GM21390 (cell line): Measurements from ENCODE around the gene SLC44A2.
"Not testable (repeated sequence)": the region's sequence is repeated elsewhere in the genome, so short reads cannot be mapped to it uniquely, and the experiment has no call there.

Source experiments
- ATAC-seq: cut with Tn5 transposase; IDR thresholded peaks from one replicate; pipeline ENCODE4 v1.9.1; 2021; ENCODE audit not compliant: unreplicated experiment

SLC44A2 gene

DNA sequence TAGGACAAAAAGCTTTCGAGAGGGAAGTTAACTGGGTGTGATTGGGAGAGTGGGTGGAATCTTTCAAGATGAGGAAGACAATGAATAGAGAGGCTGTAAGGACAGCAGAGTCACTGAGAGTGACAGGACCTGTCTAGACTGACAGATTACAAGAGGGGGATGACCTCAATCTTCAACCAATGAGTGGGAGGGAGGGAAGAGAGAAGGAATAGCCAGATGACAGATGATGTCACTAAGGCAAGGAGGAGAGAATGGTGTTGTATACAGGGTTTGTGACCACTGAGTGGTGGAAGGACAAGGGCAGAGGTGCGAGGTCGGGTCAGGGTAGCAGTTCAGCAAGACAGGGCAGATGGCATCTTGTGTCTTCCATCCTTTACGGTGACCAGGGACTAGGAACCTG lies 23.0 kb downstream of the SLC44A2 start:
- no peak for ATAC-seq

DNA sequence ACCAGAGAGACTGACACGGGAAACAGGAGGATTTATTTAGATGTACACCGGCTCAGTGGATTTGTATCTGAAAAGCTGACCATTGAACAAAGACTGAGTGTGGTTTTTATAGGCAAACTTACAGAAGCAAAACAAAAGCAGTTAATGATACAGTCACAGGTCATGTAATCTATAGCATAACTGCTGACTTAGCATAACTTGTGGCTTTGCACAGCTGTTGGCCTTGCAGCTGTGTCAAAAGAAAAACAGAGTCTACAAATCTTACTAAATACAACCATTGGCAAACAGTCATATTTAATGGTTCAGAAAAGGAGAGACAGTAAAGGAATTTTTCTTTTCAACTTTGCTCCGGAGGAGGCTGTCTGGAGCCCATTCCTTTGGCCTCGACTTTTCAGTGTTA lies 26.5 kb downstream of the SLC44A2 start:
- no peak for ATAC-seq

DNA sequence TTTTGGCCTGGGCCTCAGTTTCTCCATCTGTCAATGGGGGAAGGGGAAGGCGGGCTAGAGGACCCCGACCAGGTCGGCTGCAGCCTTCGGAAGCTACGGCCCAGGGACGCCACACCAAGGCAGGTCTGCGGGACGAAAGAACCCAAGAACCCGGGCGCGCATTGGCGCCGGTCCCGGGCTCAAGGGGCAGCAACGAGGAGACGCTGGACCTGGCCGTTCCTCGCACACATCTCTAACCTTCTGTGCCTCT lies 28.1 kb downstream of the SLC44A2 start:
- no peak for ATAC-seq

DNA sequence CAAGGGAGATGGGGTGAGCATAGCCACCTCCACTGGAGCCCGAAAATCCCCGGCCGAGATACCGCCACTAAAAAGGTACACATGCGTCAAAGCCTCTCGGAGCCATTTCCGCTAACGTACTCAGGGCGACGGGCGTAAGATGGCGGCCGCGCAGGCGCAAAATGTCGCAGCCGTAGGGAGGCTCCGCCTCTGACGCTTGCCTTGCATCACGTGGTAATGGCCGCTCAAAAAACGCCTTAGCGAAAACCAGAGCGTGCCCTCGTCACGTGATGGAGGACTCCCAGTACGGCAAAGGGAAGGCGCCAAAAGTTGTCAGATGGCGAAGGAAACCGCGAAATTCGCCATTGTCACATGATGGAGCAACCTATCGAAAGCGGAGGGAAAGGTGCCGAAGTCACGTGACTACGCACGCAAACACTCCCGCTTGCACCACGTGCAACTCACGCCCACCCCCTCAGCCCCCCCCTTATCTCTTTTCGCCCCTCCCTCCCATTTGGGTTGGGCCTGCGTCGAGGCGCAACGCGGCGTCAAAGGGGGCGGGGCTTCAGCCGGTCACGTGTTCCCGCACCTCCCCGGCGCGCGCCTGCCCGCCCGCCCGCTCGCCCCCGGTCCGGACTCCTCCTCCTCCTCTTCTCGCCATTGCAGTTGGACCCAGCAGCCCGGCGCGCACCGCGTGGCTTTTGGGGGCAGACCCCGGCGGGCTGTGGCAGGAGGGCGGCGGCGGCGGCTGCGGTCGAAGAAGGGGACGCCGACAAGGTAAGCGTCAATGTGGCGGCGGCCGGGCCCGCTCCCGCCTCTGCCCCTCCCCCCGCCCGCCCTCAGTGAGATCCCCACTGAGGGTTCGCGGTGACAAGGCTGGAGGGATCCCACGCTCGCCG lies 28.6 kb downstream of the SLC44A2 start, which contains the start of gene ILF3:
ILF3 (plus strand) TSS at position 615 of the 878 bp plus-strand sequence. CDS start 16,260 bp downstream, outside the sequence.
- peak; percentile 64 for ATAC-seq

DNA sequence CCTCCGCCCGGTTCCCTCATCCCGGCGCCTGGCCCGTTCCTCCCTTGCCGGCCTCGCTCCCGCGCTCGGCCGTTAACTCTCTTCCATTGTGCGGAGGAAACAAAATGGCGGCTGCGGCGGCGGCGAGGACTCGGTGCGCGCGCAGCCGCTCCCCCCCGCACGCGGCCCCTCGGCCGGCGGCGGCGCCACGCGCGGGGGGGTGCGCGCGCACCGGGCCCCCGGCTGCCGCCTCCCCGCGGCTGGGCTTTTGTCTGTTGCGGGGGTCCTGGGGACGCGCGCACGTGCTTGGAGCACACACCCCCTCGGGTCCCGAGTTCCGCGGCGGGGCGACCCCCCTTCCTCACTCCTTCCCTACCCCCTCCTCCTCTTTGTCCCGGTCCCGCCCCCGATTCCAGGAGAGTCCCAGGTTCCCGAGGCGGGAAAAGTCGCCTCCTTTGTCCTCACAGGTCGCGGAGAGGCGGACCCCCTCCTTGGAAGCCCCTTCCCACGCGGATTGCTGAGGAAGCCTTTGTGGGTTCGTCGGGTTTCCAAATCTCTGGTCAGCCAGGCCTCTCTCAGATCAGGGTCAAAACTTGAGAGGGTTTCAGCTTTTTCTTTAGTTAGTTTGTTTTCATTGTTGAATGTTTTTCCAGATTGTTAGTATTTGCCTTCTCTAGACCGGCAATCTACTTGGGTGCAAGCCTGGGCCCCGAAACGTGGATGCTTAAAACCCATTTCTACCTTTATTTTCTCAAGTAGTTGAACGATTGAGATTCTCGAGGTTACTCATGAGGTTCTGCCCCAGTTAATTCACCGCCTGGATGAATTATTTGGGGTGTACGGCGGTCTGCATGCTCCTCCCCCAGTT lies 29.5 kb downstream of the SLC44A2 start:
- no peak for ATAC-seq

DNA sequence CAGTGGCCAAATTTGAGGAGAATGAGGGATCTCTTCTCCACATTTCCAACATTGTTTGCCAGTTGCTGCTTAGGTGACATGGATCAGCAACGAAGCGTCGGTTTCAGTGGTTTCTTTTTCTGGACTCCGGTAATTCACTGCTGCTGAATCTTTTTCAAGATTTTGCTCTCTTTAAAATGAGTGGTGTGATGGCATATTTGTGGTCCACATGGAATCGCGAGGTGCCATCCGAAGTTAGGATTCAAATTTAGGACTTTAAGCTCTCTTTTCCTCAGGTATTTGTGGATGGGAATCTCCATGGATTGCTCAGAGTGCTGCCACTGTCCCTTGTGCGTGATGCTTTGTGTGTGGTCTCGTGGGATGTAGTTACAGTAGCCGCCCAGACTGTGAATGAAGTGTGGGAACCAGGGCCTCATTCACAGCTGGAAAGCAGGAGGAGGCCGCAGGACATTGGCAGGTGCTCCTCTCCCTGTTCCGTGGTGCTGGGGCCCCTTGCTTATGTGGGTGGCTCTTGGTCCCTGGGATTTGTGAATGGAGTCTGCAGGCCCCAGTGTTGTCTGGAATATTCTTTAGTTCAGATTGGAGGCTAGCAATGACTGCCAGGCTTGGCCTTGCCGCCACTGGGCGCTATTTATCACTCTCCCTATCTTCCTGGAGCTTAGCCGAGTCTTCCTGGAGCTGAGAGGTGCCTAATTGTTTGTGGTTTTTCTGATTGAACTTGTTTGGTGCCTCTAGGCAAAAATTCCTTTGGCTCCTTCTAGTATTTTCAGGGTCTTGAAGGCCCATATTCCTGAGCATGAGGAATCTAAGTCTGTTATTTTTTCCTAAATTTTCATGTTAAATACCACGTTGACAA lies 30.3 kb downstream of the SLC44A2 start:
- ATAC-seq, result no peak

DNA sequence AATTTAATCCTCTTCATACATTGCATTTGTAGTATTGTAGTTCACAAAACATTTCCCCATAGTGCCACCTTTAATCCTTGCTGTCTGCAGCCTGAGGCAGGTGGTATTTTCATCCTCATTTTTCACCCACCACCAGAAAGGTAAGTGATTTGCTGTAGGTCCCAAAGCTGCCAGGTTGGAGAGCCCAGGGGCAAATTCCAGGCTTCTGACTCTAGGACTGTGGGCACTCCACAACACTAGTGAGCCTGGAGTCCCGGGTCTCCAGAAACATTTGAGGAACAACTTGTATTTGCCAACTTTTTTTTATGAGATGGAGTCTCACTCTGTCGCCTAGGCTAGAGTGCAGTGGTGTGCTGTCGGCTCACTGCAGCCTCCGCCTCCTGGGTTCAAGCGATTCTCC lies 35.0 kb downstream of the SLC44A2 start:
- ATAC-seq, result no peak

DNA sequence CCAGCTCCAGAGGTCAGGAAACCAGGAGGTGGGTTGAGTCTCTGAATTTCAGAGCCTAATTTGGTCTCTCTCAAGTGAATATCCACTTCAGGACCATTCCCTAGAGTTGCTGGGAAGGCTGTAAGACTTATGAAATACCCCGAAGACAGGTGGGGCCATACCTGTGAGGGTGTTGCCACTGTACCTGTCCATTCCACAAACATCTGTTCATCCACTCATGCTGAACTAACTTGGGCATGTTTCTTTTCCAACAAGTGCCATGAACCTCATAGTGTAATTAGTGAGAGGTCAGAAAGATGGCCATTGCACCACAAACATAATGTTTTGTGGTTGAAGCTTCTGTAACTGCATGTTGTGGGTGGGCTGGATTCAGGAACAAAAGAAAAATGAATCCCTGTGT lies 36.6 kb downstream of the SLC44A2 start:
- no peak for ATAC-seq

DNA sequence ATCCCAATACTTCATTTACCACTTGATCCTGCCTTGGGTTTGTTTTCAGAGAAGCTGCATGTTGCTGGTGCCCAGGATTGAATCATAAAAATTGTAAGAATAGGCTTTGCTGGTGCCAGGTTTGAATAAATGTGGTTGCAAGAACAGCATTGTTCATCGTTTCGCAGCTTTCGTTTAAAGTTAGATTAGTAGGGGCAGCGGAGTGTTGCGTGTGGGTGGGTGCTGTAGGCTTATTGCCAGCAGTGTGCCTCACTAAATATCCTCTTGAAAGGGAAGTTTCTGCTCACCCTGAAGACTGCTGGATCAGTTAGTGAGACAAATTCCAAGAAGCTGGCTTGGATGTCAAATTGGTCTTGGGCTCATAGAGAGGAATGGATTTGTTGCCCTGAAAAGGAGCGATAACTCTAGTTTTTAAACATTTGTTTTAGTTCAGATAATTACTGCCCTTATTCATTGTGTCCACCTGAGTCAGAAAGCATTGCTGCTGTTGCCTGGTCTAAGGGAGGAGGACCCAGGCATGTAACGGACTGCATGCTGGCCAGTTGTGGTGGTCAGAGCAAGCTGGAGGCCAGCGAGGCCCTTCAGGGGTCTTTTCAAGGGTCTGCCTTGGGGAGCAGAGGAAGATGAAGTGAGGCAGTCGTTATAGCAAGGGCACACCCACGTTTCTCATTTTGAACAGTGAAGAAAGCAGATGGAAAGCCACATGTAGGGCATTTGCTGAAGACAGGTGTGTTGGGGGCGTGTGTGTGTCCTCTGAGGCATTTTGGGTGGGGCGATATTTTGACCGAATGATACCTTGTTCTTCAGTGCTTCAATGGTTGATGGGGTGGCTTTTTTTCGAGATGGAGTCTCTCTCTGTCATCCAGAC lies 37.3 kb downstream of the SLC44A2 start:
- no peak for ATAC-seq

DNA sequence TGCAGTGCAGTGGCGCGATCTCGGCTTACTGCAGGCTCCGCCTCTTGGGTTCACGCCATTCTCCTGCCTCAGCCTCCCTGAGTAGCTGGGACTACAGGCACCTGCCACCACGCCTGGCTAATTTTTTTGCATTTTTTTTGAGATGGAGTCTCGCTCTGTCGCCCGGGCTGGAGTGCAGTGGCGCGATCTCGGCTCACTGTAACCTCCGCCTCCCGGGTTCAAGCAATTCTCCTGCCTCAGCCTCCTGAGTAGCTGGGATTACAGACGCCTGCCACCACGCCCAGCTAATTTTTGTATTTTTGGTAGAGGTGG lies 37.9 kb downstream of the SLC44A2 start:
- ATAC-seq, result not testable (repeated sequence)

DNA sequence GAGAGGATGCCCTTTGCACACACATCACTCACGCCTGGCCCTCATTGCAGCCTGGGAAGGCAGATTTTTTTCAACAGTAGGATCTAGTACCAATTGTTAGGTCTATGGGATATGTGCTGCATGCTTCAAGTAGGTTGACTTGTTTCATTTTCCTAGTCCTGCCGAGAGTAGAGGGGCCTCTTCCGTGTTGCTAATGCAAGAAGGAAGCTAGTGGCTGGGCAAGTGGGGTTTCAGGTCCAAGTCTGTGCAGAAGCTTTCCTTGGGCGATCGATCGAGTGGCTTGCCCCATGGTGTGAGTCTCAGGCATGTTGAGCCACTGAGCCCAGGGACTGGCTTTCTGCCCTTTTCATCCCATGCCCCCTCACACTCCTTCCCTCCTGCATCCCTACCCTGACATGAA lies 42.5 kb downstream of the SLC44A2 start:
- no peak for ATAC-seq

DNA sequence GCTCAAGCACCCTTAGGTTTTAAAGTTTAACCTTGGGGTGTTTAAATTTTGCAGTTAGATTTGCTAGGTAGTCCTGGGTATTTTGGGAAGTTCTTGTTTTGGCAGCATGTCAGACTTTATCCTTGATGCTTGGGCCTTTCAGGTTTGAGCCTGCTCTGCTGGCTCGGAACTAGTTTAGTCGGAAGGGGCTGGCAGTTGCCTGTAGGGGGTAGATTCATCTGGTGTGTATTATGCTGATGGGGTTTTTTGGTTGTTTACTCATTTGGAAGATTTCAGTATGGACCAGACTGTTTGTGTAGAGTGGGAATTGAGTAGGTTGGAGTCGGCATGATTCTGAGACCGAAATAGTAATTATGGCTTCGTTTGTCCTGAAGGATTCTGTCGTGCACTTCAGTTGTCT lies 43.9 kb downstream of the SLC44A2 start:
- no peak for ATAC-seq

DNA sequence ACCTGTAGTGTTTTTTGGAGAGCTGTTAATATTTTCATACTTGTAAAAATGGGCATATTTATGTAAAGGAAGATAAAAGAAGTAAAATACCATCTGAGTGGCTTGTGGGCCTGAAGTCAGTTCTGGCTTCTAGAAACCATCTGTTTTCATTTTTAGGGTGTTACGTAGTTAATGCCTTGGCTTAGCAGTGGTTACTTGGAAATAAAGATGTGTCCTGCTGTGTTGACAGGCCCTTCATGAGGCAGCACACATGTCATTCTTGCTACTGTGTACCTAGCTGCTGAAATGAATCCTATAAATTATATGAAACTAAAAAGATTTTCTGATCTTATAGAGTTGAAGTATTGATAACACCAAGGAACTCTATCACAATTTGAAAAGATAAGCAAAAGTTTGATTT lies 44.8 kb downstream of the SLC44A2 start:
- ATAC-seq, result no peak

DNA sequence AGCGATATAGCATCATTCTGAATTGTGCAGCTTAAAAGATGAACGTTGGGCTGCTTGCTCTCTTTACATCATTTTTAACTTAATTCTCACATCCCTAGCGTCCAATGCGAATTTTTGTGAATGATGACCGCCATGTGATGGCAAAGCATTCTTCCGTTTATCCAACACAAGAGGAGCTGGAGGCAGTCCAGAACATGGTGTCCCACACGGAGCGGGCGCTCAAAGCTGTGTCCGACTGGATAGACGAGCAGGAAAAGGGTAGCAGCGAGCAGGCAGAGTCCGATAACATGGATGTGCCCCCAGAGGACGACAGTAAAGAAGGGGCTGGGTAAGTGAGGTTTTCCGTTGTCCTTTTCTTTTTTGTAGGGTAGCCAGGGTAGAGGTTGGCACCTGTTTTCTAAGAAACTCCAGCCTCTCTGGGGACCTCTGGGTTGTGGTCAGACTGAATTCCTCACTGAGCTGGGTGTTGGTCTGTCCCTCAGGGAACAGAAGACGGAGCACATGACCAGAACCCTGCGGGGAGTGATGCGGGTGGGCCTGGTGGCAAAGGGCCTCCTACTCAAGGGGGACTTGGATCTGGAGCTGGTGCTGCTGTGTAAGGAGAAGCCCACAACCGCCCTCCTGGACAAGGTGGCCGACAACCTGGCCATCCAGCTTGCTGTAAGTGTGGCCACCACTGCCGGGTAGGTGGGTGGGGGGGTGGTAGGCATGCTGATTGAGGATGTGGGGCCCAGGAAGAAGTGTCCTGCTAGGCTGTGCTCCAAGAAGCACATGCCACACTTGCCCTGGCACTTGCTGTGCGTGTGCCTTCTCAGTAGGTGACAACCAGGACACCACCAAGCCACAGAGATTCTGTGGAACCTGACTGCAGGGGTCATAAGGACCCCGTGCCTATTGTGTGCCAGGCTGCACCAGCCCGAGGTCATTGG lies 45.8 kb downstream of the SLC44A2 start:
- no peak for ATAC-seq

DNA sequence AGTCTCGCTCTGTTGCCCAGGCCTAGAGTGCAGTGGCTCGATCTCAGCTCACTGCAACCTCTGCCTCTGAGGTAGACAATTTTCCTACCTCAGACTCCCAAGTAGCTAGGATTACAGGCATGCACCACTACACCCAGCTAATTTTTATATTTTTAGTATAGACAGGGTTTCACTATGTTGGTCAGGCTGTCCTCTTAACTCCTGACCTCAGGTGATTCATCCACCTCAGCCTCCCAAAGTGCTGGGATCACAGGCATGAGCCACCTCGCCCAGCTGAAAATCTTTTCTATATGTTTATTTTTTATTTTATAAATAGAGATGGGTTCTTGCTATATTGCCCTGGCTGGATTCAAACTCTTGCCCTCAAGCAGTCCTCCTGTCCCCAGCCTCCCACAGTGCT lies 46.6 kb downstream of the SLC44A2 start:
- not testable (repeated sequence) for ATAC-seq

DNA sequence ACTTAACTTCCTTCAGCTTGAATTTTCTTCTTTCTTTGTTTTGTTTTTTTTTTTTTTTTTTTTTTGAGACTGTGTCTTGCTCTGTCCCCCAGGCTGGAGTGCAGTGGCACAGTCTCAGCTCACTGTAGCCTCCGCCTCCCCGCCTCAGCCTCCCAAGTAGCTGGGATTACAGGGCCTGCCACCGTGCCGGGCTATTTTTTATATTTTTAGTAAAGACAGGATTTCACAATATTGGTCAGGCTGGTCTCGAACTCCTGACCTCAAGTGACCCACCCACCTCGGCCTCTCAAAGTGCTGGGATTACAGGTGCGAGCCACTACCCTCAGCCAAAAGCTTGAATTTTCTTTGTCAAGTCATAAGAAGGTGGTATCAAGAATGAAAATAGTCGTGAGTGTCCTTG lies 49.9 kb downstream of the SLC44A2 start:
- ATAC-seq, result not testable (repeated sequence)

DNA sequence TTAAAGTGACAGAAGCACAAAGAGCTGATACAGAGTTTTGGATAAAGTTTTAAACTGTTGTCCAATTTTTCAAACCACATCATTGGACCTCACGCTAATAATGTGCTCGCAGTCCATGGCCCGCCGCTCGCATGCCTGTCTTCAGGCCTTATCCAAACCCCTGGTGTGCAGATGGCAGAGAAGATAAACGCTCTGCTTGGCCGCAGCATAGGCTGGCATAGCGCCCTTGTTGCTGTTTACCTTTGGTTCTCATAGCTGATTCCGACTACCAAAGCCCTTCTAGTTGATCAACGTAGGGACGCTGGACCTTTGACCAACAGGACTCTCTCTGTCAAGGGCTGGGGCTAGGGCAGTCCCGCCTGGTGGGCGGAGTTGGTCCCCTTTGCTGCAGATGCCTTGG lies 52.4 kb downstream of the SLC44A2 start:
- ATAC-seq, result no peak

DNA sequence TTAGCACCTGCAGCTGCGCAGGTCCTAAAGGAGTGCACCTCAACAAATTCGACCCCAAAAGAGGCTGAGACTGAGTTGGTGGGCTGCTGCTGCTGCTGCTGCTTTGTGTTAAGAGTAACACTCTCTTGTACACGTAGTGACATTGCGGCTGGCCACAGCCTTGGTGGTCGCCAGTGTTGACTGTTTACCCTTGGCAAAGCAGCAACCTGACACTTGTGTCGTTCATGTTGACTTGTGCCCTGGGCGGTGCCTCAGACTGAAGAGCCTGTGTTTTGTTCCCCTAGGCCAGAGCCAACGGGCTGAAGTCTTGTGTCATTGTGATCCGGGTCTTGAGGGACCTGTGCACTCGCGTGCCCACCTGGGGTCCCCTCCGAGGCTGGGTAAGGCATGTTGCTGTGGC lies 53.5 kb downstream of the SLC44A2 start:
- no peak for ATAC-seq

DNA sequence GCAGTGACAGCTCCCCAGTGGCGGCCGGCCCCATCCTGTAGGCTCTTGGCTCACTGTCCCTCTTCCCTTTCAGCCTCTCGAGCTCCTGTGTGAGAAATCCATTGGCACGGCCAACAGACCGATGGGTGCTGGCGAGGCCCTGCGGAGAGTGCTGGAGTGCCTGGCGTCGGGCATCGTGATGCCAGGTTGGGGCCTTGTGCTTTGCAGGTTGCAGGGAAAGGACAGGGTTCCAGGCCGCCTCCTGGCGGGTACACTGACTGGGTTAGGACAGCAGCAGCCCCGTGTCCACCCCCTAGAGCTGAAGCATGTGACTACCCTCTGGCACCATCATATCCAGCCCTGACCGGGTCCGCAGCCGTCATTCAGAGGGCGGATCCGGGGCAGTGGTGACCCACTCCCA lies 54.4 kb downstream of the SLC44A2 start:
- ATAC-seq, result no peak
